NCI-H524 (cell line): Measurements from ENCODE around the gene ABCG4.
"Not testable (repeated sequence)": the region's sequence is repeated elsewhere in the genome, so short reads cannot be mapped to it uniquely, and the experiment has no call there.

ENCODE experiments used
- DNase-seq, 2 experiments: peaks; one replicate each; lab custom pipeline; 2025; lab: John Stamatoyannopoulos, UW

ABCG4 gene

DNA sequence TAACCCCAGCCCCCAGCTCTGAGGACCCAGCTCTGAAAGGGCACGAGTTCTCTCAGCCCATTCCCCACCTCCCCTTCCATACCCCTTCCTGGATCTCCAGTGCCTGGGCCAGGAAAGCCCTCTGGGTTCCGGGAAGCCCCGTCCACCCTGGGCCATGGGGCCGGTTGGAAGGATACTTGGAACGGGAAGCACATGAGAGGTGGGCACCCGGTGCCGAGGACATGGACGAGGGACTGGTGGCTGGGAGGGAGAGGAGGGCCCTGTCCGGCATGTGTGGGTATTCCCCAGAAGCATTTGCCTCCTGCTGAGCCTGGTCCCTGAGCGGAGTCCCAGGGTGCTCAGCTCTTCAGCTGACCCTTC is 32.6 kb upstream of the ABCG4 start:
- DNase-seq: no peak

DNA sequence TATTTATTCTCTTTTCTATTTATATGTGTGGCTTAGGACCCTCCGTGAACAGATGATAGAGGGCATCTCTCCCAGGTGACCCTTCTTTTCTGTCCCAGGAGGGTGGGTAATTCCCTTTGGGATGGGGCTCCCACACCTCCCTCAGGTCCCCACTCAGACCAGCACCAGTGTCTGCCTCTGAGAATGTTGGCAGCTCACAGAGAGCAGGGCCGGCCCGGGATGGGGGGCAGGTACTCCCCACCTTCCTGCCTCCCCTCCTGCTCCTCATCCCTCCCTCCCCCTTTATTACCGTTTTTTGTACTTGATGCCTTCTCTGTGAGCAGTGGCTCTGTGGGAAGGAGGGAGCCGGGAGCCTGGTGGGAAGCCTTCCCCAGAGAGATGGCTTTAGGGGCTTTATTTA is 32.3 kb upstream of the ABCG4 start:
- DNase-seq: no peak

DNA sequence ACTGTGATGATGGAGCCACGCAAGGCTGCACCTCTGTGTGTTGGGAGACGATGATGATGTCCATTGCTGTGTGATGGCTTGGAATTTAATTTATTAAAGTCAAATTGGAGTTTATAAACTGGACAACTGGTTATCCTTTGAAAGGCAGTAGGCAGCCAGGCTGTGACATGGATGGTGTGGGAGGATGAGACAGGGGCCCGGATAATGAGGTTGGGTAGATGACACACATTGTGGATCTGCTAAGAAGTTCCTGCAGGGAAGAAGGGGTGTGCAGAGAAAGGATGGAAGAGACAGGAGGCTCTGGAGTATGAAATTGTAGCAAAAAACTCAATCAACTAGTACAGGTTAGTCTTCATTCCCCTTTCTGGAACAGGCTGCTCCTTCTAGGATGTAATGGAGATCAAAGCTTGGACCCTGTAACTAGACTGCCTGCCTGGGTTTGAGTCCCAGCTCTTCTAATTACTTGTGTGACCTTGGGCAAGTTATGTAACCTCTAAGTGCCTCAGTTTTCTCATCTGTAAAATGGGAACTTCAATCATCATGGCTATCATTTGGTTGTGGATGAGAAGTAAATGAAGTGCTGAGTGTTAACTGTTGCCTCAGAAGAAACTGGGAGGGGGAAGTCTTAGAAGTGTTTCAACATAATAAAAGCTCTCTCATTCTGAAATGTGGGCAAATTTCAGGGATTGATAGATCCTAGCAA is 31.7 kb upstream of the ABCG4 start:
- DNase-seq: no peak

DNA sequence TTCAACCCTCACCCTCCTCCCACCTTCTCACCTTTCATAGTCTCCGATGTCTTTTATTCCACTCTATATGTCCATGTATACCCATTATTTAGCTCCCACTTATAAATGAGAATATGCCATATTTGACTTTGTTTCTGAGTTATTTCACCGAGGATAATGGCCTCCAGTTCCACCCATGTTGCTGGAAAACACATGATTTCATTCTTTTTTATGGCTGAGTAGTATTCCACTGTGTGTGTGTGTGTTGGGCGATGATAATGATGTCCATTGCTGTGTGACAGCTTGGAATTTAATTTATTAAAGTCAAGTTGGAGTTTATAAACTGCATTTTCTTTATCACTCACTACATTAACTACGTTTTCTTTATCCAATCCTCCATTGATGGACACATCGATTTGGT is 30.6 kb upstream of the ABCG4 start:
- no peak for DNase-seq

DNA sequence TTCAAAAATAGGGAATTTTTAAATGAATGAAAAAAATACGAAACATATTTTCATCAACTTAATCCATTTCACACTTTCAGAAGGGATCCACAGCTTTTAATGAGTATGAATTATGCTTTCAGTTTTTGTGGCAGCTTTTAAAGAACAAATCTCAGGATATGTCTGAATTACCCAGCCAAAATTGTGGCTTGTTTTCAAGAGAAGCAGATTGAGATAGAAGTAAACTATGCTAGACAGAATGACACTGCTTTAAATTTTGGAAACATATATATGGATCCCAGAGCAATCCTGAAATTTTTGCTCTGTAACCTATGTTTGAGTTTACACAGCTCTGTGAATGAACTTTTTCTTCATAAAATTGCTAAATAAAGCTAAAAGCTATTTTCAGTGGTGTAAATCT is 29.9 kb upstream of the ABCG4 start:
- no peak for DNase-seq

DNA sequence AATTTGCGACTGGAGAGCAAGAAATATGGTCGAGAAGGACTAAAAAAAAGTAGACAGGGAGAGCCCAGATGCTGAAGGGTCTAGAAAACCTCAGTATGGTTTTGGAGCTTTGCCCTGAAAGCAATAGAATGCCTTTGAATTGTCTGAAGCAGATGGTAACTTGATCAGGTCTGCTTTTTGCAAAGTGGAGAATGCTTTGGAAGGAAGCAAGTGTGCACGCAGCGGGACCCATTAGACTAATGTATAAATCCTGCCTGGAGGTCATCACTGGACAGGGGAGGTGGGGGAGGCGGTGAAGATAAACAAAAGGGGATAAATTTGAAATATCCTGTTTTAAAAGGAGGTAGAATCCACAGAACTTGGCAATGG is 28.2 kb upstream of the ABCG4 start:
- peak; percentile 40 to 66 for DNase-seq

DNA sequence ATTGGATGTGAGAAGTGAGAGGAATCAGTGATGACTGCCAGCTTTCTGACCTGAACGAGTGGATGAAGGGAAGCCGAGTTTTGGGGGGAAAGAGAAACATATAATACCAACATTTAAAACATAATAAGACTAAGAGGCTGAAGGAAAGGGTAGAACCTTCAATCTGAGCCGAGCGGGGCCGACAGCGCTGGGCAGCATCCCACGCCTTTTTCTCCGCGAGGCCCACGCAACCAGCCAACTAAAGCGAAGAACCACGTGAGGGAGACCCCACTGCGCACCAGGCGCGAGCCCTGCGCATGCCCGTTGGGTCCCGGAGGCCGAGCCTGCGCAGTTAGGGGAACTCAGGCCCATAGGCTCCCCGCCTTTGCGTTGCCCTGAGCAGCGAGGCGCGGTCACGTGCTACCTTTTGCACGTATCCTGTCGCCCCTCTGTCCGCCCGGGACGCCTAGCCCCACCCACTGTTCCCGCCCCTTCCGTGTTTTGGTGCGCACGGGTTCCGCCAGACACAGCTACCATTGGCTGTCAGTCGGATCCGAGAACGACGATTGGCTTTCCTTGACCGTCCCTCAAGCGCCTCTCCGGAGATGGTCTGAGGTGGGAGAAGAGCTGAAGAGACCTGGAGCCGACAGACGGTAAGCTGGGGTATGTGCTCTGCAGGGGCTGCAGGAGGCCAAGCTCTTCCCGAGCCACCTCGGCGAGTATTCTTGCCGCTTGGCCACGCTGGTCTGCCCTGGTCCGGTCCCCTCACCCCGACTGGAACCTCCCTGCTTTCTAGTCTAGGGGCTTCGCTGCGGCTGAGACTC is 27.6 kb upstream of the ABCG4 start, which contains the start of gene HINFP:
HINFP (plus strand) TSS at position 573 of the 803 bp plus-strand sequence. CDS start 5,365 bp downstream, outside the sequence.
- DNase-seq: peak; percentile 98 to 99

DNA sequence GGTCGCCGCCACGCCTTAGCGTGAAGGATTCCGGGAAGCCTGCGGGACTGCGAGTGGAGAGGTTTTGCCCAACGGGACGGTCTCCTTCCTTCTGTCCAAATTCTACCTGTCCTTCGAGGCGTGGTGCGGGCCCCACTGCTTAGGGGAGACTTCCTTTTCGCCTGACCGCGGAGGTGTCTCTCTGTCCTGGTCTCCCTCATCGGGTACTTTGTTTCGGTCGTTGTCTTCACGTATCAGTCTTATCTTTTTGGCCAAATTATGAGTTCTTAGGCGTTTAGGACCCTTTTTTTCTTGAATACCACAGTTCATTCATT is 27.1 kb upstream of the ABCG4 start:
- DNase-seq: no peak

DNA sequence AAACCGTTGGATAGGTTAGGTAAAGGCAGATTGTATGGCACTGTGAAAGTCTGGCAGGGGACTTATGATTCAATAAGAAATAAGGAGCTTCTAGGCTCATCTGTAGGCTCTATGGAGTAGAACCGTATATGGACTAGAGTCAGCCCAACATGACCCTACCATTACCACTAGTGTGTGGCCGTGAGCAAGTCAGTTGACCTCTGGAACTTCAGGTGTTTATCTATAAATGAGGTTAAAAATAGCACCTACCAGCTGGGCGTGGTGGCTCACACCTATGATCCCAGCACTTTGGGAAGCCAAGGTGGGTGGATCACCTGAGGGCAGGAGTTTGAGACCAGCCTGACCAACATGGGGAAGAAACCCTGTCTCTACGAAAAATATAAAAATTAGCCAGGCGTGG is 23.0 kb upstream of the ABCG4 start:
- DNase-seq: no peak

DNA sequence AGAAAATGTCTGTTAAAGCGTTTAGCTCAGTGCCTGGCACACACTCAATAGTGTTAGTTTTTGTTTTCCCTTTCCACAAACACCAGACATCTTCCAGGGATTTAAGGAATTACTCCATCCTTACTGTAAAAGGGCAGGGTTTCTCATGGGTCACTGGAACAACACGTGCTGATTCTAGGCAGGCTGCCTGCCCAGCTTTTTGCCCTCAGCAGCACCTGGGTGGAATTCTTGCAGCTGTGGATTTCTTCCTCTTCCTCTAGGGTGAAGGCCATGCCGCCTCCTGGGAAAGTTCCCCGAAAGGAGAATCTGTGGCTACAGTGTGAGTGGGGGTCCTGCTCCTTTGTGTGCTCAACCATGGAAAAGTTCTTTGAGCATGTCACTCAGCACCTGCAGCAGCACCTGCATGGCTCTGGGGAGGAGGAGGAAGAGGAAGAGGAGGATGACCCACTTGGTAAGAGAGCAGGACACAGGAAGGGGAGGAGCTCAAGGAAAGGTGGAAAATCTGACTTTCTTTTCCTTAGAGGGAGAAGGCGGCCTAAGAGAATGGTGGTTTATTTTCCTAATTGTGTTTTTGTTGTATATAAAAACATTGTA is 22.1 kb upstream of the ABCG4 start:
- no peak for DNase-seq

DNA sequence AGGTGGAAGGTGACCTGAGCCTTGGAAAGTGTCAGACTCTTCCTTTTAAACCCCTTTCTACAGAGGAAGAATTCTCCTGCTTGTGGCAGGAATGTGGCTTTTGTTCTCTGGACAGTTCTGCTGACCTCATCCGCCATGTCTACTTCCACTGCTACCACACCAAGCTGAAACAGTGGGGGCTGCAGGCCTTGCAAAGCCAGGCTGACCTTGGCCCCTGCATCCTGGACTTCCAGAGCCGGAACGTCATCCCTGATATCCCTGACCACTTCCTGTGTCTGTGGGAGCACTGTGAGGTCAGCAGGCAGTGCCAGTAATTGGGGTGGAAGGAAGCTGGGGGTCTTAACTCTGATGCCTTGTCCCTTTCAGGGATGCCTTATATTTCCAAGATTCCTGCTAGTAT is 18.2 kb upstream of the ABCG4 start:
- no peak for DNase-seq

DNA sequence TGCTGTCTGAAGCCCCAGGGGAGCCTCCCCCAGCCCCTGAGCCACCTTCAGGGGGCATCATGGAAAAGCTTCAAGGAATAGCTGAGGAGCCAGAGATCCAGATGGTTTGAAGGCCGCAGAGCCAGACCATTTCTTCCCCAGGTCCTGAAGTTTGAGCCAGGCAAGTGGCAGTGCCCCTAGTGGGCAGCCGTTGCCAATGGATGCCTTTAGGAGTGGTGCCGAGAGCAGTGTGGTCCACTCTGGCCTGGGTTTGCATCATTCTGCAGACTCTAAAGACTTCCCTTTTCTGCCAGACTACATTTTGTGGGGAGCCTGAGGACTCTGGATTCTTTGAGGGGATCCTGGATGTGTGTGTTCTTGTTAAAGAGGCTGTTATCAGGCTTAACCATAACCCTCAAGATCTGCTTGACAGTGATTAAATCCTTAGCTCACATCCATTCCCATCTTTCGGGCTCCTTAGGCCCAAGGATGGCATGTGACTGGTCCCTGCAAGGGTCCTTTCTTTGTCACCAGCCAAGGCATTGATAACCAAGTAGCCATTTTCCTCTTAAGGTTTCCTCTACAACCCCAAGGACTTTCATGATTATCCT is 14.4 kb upstream of the ABCG4 start:
- DNase-seq: no peak

DNA sequence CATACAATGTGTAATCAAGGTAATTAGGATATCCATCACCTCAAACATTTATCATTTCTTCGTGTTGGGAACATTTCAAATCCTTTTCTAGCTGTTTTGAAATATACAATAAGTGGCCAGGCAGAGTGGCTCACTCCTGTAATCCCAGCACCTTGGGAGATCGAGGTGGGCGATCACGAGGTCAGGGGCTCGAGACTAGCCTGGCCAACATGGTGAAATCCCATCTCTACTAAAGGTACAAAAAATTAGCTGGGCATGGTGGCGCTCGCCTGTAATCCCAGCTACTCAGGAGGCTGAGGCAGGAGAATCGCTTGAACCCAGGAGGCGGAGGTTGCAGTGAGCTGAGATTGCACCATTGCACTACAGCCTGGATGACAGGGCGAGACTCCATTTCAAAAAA is 9.6 kb upstream of the ABCG4 start:
- DNase-seq: not testable (repeated sequence)

DNA sequence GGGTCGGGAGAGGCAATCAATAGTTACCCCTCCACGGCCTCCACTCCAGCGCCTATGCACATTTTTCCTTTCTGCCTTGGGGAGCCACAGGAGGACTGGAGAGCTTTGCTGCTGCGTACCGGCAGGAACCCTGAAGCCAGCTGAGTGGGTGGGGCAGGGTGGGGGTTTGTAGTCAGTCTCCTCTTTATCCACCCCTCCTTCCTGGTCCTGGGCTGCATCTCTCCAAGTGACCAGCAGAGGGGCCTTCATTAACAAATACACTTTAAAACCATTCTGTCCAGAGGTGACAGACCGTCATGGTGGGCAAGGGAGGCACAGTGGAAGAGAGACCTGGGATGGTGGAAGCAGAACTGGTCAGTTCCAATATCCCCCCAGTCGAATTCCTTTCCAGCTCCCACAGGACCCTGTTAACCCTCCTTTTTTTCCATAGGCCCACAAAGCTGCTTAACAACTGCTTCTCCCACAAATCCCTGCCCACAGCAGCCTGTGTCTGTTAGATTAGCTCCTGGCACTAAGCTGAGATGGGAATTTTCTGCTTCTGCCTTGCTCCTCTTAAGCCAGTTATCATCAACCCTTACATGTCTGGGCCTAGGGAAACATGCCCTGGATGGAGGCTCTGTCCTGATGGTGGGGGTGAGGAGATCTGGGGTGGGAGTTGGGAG is 3.9 kb upstream of the ABCG4 start:
- DNase-seq: peak; percentile 48 to 74

DNA sequence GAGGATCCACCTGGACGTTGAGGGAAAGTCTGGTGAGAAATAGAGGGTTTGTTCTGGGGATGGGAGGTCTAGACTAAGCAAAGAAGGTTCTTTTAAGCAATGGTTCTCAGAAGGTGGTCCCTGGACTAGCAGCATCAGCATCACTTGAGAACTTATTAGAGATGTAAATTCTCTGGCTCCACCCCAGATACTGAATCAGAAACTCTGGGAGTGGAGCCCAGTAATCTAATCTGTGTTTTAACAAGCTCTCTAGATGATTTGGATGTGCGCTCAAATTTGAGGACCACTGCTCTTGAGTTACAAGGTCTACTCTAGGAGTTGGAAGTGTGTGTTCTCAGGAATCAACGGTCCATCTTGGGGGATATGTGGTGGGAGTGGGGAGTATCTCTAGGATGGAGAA is 3.3 kb upstream of the ABCG4 start:
- DNase-seq: no peak

DNA sequence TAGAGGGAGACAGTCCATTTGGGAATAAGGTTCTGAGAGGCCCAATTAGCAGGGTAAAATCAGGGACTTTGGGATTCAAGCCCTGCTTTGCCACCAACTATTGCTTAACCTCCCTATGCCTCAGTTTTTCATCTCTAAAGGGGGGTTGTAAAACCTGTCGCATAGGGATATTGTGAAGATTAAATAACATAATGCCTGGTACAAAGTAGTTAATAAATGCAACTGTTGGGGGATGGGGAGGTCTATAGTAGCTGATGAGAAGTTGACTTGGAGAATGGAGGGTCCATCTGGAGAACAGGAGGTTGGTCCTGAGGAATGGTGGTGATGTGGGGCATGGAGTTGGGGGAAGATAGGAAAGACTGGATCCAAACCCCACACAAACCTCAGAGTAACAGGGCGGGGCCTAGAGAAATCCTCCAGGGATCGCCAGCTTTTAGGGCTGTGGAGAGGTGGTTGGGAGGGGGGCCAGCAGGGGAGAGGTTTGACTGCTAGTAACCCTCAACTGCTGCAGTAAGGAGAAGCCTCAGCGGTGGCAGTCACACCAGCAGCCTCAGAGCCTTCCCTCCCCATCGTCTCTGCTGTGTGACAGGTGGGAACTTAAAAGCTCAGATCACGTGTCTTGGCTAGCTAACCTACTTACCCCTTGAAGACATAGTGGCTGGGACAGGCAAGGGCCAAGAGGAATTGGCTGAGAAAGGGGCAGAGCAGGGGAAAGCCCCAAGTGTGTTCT is 1.1 kb upstream of the ABCG4 start:
- peak; percentile 87 to 92 for DNase-seq

DNA sequence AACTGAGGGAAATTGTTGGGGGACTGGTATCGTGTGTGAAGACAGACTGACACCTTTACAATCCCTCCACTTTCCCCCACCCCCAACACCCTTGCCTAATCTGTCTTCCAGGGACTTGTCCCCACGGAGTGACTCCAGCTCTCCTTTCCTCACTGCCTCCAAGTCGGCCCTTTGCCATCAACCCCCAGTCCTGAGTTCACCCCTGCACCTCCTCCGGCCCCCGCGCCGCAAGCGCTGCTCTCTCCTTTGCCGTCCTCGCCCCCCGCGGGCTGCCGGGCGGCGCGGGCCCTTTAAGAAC is 183 bp upstream of the ABCG4 start:
- DNase-seq: no peak

DNA sequence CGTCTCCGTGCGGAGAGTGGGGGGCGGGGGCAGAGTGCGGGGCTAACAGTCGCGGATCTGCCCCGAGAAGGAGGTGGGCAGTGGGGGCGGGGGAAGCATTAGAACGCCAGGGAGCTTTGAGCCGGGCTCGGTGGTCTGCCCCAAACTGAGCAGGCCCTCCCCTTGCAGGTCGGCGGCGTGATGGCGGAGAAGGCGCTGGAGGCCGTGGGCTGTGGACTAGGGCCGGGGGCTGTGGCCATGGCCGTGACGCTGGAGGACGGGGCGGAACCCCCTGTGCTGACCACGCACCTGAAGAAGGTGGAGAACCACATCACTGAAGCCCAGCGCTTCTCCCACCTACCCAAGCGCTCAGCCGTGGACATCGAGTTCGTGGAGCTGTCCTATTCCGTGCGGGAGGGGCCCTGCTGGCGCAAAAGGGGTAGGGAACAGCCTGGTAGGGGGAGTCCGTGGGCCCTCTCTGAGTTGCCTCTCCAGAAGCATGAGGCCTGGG is 979 bp downstream of the ABCG4 start:
- no peak for DNase-seq

DNA sequence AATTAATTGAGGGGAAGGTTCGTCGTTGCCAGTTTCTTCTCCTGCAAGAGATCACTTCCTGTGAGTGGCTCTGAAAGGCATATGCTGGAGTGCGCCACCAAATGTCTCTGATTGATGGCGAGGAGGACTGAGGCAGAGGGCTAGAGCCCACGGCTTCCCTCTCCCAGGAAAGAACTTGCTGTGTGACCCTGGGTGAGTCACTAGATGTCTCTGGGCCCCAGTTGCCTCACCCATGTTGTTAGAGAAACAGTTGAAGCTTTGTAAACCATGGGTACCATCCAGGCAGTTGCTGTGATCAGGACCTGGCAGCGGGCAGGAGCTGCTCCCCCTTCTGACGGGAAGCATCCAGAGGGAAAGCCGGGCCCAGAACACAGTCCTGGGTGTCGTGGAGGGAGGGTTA is 3.2 kb downstream of the ABCG4 start:
- DNase-seq: no peak

DNA sequence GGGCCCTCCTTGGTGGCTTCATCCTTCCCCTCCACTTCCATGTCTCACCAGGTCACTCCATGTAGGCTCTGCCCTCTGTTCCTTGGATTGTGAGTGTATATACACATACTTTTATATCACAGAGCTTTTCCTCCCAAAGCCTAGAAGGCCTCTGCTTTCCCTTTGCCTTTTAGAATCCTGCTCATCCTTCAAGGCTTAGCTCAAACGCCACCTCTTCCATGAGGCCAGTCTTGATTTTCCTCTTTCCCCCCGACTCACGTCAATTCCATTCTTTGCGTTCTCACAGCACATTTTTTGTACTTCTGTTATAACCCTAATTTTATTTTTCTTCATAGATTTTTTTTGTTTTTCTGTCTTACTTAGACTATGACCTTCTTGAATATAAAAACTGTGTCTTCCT is 3.8 kb downstream of the ABCG4 start:
- no peak for DNase-seq

DNA sequence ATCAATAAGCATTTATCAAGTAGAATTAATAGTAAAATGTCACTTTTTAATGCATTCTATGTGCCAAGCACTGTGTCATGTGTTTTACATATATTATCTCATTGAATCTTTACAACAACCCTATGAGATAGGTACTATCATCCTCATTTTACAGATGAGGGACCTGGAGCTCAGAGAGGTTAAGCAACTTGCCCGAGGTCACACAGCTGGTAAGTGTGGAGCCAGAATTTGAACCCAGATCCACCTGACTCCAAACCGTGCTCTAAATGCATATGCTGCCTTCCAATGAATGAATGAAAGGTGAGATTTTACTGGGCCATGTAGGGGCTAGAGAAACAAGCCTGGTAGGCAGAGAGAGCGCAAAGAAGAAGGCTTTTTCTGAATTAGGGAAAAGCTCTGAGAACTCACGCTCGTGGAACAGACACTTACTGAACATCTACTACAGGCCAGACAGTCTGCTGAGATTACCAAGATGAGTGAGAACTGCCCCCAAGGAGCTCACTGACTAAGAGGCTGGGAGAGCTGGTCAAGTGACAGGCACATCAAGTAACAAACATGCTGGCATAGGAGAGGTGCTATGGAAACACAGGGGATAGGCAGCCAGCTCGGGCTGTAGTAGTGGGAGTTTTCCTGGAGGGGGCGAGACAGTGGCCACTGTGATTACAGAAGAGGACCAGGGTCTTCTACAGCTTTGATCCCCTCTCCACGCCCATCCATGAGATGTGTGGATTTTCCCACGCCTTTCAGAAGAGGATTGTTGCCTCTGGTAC is 4.4 kb downstream of the ABCG4 start:
- no peak for DNase-seq
